Hypothalamus (tissue), 51 donors: ENCODE measurements around the gene APOLD1.
"Not testable (repeated sequence)": the region's sequence is repeated elsewhere in the genome, so short reads cannot be mapped to it uniquely, and the experiment has no call there.

Source experiments
- DNase-seq, 51 donors: peaks; one replicate each; lab custom pipeline; 2025; lab: John Stamatoyannopoulos, UW

APOLD1 gene

GRCh38 chr12:12806784-12807516 lies 21.5 kb downstream of the APOLD1 start:
- DNase-seq = no peak

GRCh38 chr12:12807517-12807903 lies 22.1 kb downstream of the APOLD1 start:
- not testable (repeated sequence) for DNase-seq

DNA sequence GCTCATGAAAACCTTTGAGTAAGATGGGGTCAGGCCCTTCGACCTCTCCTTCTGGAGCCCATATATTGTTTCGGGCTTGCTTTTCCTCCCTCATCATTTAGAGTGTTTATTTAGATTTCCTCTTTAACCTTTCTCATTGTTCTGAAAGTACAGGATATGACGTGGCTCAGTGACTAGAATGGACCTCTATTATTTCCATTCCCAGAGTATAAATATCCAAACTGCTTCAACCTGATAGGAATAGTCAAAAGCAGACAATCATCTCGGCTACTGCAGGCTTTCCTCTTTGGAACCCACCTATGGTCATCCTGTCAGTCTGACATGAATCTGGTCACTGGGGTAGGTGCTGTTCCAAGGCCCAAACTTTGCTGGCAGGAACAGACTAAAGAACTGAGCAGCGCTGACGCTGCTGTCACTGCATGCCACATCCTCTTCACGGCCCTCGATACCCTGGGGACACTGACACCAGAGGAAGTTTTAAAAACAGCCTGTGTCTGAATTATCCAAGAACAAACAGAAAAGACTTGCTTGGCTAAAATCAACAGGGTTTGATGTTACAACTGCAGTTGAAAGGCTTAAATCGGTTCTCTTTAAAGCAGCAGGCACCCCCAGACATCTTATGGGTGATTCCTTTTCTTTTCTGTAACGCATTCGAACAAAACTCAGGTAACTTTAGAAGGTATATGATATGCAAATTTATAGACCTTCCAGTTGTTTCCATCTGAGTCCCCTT lies 22.7 kb downstream of the APOLD1 start:
- DNase-seq = peak in 8 of 51 donors; percentile 4 to 22 (median 10)

DNA sequence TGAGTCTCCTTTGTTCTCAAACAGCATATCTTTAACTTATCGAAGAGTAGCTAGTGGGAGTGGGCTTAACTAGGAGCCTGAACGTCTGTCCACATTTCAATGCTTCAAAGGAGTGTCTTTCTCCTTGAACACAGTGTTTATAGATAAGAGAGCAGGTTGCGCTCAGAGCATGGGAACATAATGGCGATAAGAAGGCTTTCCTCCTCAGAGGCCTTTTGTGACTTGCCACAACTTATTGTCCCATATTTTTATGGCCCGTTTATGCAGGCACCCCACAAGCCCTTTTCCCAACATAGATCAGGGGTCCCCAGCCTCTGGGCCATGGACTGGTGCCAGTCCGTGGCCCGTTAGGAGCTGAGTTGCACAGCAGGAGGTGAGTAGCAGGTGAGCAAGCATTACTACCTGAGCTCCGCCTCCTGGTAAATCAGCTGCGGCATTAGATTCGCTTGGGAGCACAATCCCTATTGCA lies 25.1 kb downstream of the APOLD1 start:
- DNase-seq = no peak

GRCh38 chr12:12811343-12811742 lies 25.9 kb downstream of the APOLD1 start:
- peak in 1 of 51 donors; percentile 8 for DNase-seq

- DNase-seq = no peak
Measured at GRCh38 chr12:12812174-12812573, 26.7 kb downstream of the APOLD1 start.

DNA sequence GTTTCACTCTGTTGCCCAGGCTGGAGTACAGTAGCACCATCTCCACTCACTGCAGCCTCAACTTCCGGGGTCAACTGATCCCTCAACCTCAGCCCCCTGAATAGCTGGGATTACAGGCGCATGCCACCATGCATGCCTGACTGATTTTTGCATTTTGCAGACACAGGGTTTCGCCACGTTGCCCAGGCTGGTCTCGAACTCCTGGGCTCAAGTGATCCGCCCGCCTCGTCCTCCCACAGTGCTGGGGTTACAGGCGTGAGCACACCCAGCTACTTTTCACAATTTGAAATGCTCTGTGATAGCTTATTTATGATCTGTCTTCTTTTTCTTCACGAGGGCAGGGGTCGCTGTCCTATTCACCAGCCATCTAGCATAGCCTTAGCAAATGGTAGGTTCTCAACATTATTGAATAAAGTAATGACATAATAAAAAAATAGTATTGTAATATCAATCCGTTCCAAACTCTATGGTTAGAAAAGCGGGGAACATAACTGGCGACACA lies 27.2 kb downstream of the APOLD1 start:
- DNase-seq = no peak

- DNase-seq = peak; percentile 50 to 96 (median 86)
Measured at GRCh38 chr12:12813120-12814101, 28.0 kb downstream of the APOLD1 start, which contains the start of gene DDX47. Gene DDX47 (plus strand): TSS chr12:12813346. CDS start chr12:12813368, 22 bp downstream.

DNA sequence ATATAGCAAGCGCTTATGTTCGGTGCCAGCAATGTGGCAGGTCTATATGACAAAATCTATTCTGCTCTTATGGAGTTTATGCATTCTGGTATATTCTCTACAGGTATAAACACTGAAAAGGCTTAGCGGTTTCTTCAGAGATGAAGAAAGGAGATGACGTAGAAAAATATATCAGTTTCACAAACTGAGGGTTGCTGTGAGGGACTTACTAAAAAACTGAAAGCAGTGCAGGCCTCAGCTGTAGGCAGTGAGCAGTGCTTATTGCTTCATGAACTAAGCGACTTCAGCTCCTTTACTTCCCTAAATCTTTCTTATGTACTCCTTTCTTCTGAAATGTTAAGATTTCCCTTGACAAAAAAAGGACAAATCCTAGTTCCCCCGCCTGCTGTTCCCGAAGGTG lies 32.2 kb downstream of the APOLD1 start:
- no peak for DNase-seq

DNA sequence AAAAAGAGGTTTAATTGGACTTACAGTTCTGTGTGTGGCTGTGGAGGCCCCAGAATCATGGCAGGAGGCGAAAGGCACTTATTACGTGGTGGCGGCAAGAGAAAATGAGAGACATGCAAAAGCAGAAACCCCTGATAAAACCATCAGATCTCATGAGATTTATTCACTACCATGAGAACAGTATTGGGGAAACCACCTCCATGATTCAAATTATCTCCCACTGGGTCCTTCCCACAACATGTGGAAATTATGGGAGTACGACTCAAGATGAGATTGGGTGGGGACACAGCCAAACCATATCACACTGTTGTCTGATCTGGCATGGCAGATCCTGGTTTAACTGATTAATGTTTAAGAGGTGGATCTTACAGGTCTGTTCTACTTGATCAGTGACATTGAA lies 33.2 kb downstream of the APOLD1 start:
- DNase-seq = no peak

DNA sequence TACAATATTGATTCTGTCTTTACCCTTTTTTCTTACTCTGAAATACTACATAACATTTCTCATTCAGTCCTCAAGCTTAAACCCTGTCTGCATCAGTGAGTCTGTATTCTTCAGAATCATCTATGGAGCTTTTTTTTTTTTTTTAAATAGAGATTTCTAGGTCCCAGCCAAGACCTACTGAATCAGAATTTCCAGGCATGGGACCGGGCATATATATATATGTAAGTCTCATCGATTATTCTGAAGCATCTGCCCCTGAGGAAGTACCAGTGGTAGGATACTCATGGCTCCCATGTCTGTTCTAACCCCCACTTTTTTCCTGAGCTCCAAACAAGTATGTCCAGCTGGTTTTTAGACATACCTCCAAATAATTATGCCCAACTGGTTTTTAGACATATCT lies 33.8 kb downstream of the APOLD1 start:
- DNase-seq = no peak

GRCh38 chr12:12819752-12820311 lies 34.4 kb downstream of the APOLD1 start:
- DNase-seq = no peak

- DNase-seq = not testable (repeated sequence)
Measured at GRCh38 chr12:12820376-12820775, 34.9 kb downstream of the APOLD1 start.

GRCh38 chr12:12821975-12822374 lies 36.5 kb downstream of the APOLD1 start:
- DNase-seq = no peak

DNA sequence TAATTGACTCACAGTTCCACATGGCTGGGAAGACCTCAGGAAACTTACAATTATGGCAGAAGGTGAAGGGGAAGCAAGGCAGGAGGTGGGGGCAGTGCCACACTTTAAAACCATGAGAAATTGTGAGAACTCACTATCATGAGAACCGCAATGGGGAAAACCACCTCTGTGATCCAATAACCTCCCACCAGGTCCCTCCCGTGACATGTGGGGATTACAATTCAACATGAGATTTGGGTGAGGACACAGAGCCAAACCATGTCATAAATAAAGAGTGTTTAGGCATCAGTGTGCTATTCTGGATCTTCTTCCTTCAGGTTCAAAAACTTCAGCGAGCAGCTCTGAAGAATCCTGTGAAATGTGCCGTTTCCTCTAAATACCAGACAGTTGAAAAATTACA lies 37.4 kb downstream of the APOLD1 start:
- DNase-seq = no peak

GRCh38 chr12:12823300-12823699 lies 37.8 kb downstream of the APOLD1 start:
- no peak for DNase-seq

DNA sequence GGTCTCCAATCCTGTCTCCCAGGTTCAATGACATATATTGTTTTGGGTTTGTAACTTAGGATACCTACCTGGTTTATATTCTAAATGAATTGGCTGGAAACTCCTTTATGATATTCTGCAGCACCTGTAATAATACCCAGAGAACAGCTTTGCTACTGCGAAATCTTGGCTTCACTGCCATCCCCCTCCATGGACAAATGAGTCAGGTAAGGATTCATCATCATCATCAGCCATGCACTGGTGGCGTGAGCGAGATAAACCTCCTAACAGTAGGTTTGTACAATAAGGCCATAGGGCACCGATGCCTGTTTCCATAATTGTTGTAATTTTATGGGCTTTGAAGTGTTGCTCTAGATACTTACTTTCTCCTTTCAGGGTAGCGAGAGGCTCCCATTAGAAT lies 38.4 kb downstream of the APOLD1 start:
- DNase-seq = no peak

DNA sequence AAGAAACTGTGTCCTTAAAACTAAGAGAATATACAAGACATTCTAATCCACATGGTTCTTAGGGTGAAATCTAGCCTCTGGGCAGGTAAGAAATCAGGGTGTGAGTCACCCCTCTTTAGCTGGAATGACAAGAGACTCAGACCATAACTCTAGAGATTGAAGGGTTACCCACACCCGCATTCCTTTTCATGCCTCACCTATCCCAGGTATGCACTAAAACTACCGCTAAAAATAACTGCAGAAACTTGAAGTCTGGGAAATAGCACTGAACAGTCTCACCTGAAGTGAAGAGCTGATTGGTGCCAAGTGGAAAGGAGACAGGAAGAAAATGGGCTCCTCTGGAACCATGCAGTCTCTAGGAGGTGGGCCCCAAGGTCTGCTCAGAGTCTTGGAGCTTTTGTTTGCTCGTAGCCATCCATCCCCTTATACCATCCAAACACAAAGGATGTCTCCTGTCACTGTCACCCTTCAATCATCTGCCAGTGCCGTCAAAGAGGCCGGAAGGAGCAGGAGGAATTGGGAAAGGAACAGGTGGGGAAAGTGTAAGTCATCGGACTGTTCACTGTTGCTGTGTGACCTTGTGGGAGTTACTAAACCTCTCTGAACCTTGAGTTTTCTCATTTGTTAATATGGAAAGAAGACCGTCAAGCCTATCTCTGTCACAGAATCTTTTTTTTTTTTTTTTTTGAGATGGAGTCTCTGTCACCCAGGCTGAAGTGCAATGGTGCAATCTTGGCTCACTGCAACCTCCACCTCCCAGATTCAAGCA lies 50.1 kb downstream of the APOLD1 start:
- no peak for DNase-seq

GRCh38 chr12:12836571-12836970 lies 51.1 kb downstream of the APOLD1 start:
- DNase-seq = no peak
